HG02610 (cell line): ENCODE data around the gene ARSG.

ENCODE experiments used
- ATAC-seq: cut with Tn5 transposase; IDR thresholded peaks from one replicate; pipeline ENCODE4 v1.9.1; 2021; ENCODE audit warnings: mild to moderate bottlenecking, moderate library complexity; ENCODE audit not compliant: unreplicated experiment

Gene ARSG

DNA sequence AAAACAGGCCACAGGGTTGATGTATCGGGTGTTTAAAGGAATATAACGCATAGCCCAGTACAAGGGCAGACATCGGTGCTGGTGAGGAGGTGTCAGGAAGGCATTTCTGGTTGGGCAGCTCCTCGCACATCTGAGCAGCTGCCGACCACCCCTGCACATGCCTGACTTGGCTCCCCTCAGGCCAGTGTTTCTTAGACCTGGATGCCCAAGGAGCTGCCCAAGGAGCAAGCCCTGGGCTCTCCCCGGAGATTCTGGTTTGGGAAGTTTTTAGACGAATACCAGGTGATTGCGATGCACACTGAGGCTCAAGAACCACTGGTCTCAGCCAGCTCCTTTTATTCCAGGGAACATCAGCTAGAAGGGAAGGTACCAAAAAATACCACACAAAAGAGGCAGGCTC, 154.4 kb downstream of the ARSG start:
- ATAC-seq, result no peak

DNA sequence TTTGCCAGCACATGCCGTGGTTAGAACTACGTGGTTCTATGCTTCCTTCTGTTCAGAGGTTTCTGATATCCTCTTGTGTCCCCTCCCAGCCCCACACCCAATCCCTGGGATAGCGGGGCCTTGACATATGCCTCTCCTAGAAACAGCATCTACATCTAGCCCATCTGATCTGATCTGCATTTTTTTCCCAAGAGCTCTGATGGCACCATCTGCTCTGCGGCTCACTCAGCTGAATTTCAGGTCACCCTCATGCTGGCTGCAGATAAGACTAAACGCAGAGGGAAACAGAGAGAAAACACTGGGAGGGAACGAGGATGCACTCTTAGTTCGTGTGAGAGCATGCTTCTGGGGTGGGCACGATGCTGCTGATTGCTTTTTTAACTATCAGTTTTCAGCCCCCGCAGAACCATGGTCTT, 155.3 kb downstream of the ARSG start:
- ATAC-seq, result no peak

DNA sequence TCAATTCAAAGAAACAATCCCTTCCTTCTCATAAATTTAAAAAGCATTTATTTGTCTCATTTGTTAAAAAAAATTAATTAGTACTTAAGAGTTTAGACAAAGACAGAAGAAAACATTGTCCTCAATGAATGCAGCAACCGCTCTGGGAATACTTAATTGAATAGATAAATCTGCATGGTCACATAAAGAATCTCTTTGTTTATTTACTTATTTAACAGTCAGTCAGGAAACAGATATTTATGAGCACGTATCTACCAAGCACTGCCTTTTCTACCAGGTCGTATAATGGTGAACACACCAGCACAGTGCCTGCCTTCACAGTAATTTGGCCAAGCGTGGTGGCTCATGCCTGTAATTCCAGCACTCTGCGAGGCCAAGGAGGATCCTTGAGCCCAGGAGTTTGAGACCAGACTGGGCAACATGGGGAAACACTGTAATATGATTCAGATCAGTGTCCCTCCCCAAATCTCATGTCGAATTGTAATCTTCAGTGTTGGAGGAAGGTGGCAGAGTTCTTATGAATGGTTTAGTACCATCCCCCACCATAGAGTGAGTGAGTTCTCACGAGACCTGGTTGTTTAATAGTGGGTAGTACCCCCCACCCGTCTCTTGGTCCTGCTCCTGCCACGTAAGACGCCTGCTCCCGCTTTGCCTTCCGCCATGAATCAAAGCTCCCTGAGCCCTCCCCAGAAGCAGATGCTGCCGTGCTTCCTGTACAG, 157.9 kb downstream of the ARSG start:
- no peak for ATAC-seq

DNA sequence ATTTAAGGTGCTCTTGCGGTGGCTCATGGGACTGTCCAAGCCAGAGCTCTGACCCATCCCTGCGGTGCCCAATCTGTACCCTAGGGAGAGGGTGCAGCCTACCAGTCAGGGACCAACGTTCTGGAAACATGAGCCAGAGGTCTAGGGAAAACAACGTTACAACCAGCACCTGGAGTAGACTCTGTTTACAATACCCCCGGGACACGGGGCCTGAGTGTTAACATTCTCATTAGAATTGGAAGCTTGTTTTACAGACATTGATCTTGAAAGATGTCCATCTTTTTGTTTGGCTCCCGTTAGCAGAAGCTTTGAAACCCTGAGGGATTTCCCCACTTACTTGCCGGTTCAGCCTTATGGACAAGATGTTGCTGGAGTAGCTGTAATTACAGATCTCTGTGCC, 159.1 kb downstream of the ARSG start:
- ATAC-seq, result no peak

DNA sequence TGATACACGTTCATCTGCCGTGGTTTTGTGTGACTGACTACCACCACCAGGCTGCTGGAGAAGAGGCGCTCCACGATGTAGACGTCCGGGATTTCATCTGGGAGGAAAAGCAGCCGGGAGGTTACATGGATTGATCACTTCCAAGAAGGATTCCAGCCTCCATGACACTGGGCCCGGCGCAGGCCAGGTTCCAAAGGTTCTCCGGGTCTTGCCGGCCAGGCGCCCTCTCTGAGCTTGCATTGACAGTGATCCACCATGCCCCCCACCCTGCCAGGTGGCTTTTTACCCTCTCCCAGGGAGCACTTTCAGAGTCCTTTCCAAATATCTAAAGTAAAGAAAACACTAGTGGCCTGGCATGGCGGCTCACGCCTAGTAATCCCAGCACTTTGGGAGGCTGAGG, 159.5 kb downstream of the ARSG start:
- no peak for ATAC-seq

DNA sequence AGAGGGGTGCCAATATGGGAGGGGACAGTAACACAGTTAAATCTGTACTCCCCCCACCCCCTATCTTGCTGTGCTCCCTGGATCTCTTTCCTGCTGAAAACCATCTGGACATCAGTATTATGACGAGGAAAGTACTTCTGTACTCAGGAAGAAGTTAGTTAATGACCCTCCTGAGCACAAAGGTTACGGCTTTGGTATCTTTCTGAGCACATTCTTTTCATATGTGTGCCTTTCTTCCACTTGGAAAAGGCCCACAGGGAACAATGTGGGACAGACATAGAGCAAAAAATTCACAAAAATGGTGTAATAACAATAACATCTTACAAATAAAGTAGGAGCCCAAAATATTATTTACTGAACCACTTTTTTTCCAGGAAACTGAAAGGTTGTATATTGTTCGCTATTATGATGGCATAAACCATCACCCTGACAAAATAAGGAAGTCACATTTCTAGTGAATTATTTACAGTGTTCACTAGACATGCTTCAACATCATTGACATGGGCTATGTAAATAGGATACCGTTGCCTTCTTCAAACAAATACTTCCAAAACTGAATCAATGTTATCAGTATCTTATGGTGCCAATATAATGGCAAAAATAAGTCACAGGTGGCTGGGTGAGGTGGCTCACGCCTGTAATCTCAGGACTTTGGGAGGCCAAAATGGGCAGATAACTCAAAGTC, 160.5 kb downstream of the ARSG start:
- no peak for ATAC-seq

DNA sequence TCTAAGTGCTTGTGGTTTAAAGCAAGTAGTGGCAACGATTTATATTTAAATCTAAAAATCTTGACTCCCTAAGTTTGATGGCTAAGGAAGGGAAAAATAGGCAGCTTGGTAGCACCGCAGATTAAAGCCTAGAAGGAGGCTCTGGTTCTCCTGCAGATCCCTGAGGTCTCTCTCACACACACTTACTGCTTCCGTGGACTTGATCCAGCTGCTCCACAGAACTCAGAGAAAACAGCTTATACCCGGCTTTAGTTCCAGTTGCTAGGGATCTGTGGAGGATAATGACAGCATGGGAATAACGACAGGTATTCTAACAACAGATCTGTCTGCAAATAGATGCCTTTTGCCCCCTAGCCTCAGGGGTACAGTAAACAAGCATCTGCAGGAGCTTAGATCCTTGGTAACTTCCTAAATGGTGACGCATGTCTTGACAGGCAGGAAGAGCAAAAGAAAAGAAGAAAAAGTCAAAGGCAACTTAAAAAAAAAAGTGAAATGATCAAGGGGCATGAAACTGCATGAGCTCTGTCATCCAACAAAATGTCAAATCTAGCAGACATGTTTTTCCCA, 161.5 kb downstream of the ARSG start:
- no peak for ATAC-seq

DNA sequence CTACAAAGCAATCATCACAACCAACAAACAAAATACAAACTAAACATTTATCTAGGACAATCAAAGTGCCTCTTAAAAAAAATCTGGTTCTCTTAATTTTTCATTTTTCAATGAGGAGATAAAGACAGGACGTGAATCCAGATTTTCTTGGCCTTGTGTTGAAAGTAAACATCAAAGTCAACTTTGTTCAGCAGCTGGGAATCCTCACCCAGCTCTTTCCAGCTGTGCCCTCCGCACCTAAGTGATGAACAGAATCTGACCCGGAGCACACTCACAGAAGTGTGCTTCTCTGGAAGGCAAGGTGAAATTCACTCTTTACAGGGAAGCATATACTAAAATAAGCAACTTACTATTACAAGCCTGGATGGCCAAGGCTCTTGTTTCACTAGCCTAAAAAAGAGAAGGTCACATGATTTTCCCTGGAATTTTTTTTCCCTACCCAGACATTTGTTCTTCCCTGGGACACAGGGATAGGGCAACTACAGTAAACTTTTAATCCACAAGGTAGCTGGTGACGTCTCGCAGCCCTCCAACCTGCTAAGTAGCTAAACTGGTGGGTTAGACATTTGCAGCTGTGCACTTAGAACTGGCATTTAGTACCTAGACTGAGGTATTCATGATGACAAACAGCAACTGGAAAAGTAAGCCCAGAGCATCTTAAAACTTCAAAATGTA, 162.8 kb downstream of the ARSG start:
- no peak for ATAC-seq

DNA sequence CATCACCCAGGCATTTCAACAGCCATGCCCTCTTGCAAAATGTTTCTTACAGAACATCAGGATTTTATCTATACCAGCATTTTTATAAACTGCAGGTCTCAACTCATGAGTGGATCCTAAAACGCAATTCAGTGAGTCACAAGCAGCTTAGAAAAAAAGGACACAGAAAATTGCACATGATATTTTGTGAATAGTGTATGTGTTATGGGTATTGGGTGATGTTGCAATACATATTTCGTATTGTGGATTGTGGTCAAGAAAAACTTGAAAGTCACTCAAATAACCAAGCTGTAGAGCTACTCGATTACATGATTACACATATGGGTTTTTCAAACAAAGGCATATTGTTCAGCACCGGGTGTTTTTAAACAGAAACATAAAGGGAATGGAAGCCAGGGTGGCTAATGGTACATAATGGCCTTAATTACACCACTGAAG, 164.6 kb downstream of the ARSG start:
- ATAC-seq, result no peak

DNA sequence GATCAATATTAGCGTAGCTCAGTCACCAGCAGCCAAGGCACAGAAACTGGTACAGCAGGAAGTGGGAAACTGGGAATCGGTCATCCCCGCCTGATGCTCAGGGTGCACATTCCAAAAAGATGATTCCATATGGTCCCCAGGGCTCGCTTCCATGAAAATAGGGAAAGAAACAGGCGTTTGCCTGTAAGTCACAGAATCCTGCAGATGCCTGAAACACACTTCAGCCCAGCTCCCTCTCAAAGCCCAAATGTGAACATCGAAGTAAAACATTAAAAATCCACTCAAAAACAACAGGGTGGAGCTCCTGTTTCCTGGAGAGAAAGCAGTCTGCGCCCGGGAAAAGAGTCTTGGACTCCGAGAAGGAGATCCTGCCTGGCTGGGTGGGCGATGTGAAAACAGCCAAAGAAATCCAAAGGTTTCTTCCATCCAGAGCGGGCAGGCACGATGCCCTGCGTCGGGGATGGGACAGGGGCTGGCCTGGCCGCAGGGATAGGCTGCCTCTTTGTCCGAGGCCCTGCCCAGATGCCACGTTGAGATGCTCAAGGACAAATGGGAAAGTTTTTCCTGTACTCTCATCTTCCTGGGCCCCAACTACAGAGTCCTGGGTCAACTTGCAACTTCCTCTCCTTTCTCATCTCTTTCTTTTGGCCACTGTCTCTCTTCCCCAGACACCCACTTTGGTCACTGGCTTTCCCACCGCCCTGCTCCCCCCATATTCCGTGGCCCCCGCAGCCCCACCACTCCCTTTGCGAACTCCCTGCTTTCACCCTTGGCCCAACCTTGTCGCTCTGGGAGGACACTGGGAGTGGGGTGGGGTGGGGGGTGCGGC, 165.3 kb downstream of the ARSG start:
- ATAC-seq, result no peak

DNA sequence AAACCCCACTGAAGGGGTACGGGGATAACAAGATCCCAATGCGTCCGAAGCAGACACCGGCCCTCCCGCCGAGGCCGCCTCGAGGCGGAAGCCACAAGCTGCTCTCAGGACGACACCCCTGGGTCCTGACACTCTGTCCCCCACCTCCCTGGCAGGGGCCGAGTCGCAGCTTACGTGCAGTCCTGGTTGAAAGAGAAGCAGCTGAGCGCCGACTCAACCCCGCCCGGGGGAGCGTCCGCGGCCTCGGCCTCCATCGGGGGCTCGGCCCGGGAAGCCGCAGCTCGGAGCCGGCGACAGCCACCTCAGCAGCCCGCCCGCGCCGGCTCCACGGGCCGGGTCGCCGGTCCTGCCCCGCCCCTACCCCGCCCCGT, 165.9 kb downstream of the ARSG start, which contains the start of gene WIPI1:
WIPI1 (minus strand) TSS at position 329 of the 371 bp plus-strand sequence; CDS start at position 254, 75 bp downstream.
- peak; percentile 13 for ATAC-seq

DNA sequence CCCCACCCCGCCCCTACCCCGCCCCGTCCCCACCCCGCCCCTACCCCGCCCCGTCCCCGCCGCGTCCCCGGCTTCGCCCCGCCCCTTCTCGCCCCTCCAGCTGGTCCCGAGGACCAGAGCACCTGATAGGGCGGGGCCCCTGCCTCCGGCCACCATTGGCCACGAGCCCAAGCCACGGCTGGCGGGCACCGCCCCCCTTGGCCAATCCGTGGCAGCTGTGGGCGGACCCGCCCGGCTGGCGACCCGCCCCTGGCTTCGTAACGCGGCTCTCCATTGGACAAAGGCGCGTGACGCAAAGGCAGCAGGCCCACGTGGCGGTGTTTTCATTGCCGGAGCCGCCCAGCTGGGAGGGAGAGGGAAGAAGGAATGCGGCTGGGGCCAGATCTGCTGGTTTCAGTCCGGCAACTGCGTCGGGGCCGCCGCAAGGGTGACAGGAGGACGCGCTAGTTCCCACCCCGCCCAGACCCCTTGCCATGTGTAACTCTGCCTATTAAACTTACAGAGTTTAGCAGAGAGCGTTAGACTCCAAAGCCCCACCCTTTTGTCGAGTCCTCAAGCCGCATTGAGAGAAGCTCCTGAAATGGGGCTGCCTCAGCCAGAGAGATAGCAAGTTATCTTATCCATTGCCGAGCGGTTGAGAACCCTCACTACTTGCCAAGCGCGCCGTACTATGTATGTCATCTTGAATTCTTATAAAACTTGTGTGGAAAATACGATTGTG, 166.4 kb downstream of the ARSG start:
- peak; percentile 70 for ATAC-seq

DNA sequence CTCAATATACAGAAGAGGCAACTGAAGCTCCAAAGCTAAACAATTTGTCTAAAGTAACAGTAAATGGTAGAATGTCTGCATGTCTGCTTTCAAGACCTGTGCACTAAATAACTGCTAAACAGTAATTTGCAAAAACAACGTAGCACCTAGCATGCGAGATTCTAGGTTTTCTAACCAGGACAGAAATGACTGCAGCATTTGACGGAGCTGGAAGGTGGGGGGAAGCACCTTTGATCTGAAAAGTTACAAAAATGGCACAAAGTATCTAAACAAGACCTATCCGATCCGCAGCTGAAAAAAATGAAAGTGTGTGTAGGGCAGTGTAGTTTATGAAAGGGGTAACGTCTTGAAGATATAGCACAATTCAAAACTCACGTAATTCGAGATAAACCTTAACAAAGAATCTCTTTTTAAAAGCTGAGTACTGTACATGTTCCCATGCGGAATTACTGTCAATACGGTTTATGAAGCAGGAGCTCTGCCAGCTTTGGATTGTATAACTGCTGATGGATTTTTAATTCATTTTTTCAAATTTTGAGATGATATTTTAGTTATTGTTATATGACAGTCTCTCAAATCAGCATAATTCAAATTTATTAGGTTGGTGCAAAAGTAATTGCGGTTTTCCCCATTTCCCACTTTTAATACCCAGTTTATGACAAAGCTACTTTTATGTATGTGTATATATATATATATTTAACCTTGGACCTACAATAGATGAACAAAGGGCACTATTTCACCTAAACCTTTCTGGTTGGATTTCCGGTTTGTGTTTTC, 167.2 kb downstream of the ARSG start:
- ATAC-seq, result no peak

DNA sequence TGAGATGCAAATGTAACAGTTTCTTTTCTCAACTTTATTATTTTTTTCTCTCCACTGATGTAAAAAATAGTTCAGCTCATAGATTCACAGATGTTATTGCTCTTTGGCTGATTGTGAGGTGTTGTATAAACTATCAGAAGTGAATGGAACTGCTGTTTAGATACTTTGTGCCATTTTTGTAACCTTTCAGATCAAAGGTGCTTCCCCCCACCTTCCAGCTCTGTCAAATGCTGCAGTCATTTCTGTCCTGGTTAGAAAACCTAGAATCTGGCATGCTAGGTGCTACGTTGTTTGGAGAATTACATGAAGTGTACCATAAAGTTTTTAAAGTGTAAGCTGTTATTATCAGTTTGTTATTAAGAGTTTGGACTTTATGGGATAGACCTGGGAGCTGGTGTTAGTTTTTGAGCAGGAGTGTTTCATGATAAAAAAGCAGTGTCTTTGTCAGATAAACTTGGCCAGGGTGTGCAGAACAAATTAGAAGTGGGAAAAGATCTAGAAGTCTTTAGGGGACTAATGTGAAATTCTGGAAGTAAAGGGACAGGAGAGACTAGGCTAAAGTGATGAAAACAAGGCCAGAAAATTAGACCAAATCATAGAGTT, 167.8 kb downstream of the ARSG start:
- peak; percentile 18 for ATAC-seq

DNA sequence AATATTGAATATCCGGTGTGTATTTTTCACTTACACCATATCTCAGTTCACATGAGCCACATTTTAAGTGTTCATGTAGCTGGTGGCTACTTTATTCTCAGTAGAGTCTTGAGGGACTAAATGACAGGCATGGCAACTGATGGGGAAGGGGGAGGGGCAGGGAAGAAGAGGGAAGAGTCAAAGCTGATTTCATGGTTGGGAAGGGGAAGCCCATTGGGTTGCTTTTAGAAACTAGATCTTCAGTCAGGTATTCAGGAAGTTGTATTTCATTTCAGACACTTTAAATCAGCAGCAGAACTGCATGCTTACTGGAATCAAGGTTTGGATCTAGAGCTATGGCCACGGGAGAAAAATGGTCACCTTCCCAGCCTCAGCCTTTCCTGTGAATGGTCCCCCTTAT, 168.9 kb downstream of the ARSG start:
- ATAC-seq, result no peak

DNA sequence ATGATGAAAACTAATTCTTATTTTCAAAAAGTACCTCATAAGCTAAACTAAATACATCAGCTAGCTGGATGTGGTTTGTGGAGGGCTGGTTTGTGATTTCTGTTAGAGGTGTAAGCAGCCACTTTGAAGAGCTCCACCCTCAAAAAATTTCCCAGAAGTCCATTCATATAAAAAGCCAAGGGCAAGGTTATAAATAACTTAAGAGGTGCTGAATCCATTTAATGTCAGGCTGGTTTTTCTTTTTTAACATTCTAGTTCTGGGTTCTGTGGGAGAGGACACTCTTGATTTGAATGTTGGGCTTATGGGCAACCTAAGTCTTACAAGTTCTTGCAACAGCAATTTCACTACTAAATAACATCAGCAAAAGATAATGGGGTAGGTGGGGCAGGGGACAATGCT, 169.4 kb downstream of the ARSG start:
- no peak for ATAC-seq

DNA sequence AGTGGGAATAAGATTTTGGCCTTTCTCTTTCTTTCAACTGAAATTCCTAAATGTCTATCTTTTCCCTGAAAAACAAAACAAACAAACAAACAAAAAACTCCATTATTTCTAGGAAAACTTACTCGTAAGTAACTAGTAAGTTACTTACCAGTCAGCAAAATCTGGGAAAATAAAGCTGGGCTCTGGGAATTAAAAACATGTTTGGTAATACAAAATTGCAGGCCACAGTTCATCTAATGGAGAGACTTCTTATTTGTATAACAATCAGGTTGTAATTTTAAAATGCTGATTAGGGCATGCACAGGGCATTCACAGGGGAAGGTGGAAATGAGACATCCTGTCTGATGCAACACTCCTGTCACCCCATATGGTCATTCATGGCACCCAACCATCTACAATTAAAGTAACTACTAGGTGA, 169.8 kb downstream of the ARSG start:
- no peak for ATAC-seq

DNA sequence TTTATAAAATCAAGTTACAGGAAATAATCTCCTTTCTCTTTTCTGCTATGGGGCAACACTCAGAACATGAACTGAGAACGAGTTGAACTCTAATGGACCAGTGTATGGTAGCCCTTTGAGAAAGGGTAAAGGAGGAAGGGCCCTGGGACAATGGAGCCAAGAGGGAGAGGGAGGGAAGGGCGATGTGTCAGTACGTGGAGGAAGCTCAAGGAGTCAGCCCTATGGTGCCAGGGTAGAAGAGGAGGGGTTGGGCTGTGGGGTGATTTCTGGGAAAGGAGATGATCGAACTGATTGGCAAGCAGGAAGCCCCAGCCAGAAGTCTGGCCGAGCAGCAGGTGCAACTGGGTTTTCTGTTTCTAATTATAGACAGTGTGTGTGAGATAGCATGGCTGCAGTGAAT, 170.3 kb downstream of the ARSG start:
- no peak for ATAC-seq
